Stimulated activated CD8-positive, alpha-beta memory T cell treated with anti-CD3 and anti-CD28 coated beads, Interleukin-15, amount 100 ng/mL, for 24 hours (primary cell): ENCODE data around the gene RNF26.
A peak's percentile ranks its signal among the peaks of the same experiment; 100 is the strongest.

Source experiments
- DNase-seq: peaks from one replicate; pipeline ENCODE4 v3.0.0-alpha.2; 2020; ENCODE audit warnings: low read depth

Gene RNF26

DNA sequence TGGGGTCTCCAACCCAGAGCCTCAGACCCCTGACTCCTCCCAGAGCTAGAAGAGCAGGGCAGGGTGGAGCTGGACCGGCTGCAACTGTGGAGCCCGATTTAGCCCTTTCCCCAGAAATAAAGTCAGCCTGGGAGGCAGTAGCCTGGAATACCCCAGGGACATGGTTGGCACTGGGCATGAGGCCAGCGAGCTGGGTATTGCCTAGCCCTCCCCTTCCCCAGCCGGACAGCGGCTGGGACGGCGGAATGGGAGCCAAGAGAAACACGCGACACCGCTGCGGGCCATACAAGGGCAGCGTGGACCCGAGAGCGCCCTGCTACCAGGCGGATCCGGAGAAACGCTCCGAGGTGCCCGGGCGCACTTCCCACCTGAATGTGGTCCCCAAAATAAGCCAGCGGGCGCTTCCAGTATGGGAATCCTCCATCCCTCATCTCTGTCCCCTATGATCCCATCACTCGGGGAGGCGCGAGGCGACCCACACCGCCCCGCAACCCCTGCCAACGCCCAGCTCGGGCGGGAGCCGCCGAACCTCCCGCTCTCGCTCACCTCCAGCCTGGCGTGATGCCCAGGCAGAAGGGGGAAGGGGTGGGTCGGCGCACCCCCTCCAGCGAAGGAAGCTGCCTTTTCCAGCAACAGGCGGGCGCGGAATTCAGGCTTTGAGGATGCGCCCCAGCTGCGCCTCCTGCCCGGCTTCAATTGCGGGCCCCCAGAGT, 18.2 kb upstream of the RNF26 start:
- DNase-seq: no peak

DNA sequence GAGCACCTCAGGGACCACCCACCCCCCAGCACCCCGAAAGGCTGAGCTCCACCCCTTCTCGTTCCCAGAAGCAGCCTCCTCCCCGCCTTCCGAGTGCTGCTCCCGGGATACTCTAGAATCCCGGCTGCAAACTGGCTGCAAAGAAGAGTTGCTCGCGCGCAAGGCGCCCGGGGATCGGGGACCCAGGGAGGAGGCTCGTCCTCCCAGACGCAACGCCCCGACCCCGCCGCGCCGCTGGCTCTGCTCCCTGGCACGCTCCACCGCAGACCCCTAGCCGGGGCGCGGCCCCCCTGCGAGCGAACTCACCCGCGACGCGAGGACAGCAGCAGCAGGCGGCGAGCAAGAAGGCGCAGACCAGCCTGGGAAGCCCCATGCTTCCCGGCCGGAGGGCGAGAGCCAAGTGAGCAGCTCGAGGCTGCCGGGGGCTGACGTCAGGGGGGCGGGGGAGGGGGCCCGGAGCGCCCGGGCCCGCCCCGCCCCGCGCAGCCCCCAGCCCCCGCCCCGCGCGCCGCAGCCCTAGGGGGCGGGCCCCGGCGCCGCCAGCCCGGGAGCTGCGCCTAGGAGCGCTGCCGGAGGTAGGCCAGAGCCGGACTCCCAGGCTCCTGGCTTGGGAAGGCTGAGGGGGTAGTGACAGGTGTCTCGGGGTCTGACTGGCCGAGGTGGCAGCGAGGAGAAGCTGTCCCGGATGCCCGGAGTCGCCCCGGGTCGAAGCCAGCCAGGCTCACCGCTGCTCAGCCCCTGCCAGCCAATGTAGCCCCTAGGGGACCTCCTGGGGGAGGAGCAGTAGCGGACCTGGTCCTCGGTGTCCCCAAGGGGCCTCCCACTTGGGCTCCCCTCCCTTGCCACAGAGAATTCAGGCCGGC, 17.4 kb upstream of the RNF26 start, which contains the start of gene MCAM:
MCAM (minus strand) TSS at position 402 of the 863 bp plus-strand sequence; CDS start at position 373, 29 bp downstream.
- no peak for DNase-seq

DNA sequence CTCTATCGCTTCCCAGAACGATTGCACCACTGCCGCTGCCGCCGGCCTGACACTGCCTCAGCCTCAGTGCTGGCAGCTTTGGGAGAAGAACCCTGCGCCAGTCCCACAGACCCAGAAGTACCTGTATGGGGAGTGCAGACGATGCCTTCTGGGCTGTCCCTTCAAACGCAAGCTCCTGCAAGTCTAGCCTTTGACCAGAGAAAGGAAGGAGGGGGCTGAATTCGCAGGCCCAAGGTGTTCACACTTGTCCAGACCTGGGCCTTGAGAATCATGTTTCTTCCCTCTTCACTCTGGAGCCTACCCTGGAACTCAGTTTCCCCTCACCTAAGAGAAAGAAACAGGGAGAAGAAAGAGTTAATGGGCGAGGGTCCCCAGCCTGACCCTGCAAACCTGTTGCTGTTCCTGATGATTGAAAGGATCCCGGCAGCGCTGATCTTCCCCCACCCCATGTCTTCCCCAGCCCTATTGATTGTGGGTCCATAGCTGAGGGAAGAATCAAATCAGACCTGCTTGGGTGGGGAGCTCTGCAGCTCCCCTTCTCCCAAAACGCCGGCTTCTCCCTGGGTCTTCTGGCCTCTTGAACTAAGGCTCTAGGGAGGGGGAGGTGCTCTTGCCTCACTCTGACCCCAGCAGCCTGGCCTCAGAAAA, 16.6 kb upstream of the RNF26 start:
- no peak for DNase-seq

GRCh38 chr11:119318240-119319135, 15.8 kb upstream of the RNF26 start:
- DNase-seq: no peak

- DNase-seq: no peak
These were observed 15.1 kb upstream of the RNF26 start for GRCh38 chr11:119319136-119319699.

DNA sequence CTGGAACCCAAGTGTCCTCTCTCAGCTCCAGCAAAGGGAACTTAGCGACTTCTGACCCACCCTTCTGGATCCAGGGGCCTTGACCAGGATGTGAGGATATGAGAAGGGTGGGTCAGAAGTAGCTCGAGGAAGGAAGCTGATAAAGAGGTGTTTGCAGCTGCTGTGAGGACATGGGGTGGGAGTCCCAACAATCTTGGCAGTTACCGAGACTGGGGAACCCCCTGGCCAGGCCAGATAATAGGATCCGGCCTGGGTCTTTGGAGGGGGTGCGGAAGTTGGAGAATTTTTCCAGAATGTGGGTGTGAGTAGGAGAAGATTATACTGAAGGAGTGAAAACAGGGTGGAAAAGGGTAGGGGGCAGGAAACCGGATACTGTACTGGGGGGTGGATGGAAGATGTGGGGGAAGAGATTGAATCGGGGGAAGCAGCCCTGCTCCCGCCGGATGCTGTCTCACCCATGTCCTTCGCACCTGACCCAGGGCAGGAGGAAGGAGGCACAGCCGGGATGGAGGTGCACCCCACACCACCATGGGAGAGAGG, 14.6 kb upstream of the RNF26 start:
- DNase-seq: no peak

DNA sequence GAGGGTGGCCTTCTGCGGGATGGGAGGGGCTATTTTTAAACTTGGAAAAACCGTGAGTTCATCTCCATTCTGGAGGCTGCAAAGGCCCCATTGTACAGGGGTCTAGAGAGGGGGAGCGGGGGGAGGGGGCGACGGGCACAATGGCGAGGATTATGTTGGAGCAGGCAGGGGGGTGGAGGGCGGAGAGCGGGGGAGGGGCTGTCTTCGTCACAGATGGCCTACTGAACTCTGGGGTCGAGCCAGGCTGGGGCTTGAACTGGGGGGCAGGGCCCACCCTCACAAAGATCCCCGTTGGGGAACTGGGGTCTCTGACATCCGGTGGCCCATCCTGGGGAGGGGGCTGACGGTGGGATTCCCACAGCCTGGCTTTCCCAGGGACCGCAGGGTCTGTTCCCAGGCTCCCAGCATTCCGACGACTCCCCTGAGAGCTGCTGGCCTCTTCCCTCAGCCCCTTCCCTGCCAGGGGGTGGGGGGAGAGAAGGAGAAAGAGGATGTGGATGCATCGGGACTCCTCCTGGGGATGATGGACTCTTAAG, 14.0 kb upstream of the RNF26 start:
- no peak for DNase-seq

- no peak for DNase-seq
These were observed 13.4 kb upstream of the RNF26 start for GRCh38 chr11:119320776-119321524.

DNA sequence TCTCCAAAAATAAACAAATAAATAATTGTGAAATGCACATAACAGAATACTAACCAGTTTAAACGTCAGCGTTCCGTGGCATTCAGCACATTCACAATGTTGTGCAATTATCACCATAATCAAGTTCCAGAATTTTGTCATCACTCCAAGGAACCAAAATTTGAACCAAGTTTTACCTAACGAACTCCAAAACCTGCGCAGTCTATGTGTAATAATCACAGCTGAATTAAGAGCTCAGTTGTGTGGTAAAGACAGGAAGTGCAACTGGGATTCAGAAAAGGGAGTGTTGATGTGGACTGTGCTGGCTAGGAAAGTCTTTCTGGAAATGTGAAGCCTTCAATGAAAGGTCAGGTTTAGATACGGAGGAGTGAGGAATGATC, 12.0 kb upstream of the RNF26 start:
- DNase-seq: no peak

- no peak for DNase-seq
These were observed 11.3 kb upstream of the RNF26 start for GRCh38 chr11:119322921-119323531.

- DNase-seq: peak; percentile 64
These were observed 10.7 kb upstream of the RNF26 start for GRCh38 chr11:119323532-119324033.

- DNase-seq: no peak
These were observed 10.1 kb upstream of the RNF26 start for GRCh38 chr11:119324189-119324588.

DNA sequence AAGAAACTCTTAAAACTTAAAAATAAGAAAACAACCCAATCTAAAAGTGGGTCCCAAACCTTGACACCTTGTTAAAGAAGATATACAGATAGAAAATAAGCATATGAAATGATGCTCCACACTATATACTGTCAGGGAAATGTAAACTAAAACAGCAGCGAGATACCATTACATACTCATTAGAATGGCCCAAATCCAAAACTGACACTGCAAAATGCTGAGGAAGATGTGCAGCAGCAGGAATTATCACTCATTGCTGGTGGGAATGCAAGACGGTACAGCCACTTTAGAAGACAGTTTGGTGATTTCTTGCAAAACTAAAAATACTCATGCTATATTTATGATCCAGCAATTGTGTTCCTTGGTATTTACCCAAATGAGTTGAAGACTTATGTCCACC, 5.0 kb upstream of the RNF26 start:
- DNase-seq: no peak

GRCh38 chr11:119330237-119330636, 4.1 kb upstream of the RNF26 start:
- no peak for DNase-seq

GRCh38 chr11:119332111-119332765, 2.1 kb upstream of the RNF26 start:
- DNase-seq: no peak

DNA sequence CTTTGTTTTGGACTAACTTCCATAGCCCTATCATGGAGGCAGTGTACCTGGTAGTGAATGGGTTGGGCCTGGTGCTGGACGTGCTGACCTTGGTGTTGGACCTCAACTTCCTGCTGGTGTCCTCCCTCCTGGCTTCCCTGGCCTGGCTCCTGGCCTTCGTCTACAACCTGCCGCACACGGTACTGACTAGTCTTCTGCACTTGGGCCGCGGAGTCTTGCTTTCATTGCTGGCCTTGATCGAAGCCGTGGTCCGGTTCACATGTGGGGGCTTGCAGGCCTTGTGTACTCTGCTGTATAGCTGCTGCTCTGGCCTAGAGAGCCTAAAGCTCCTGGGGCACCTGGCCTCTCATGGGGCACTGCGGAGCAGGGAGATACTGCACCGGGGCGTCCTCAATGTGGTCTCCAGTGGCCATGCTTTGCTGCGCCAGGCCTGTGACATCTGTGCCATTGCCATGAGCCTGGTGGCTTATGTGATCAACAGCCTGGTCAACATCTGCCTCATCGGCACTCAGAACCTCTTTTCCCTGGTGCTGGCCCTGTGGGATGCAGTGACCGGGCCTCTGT, 846 bp downstream of the RNF26 start:
- no peak for DNase-seq

GRCh38 chr11:119335655-119336543, 1.6 kb downstream of the RNF26 start:
- no peak for DNase-seq
